Endothelial cell of umbilical vein (primary cell): ENCODE results near the gene ZNF254. TPM values are rescaled to one million over a fixed set of nuclear protein-coding genes. Genes with fewer than 3 reads are reported as not detected.
A peak's percentile ranks its signal among the peaks of the same experiment; 100 is the strongest.

Experiments
- Bru-seq: library from RNA; stranded (reverse); fragments of 400-500 nt; gene quantifications from one replicate; lab custom pipeline; 2021; lab: Mats Ljungman, UMichigan
- BruChase-seq, 2 experiments: library from RNA; stranded (reverse); fragments of 400-500 nt; gene quantifications; one replicate each; lab custom pipeline; 2021; lab: Mats Ljungman, UMichigan
- BruUV-seq: library from RNA; stranded (reverse); fragments of 400-500 nt; replicated peaks from 2 replicates; lab custom pipeline; 2021; lab: Mats Ljungman, UMichigan
- CTCF ChIA-PET: fragments of 300-600, 350-600 bp; sonication (Branson Sonifier 250); formaldehyde crosslinking; loops from one replicate; lab custom pipeline; 2021; ENCODE audit warnings: antibody characterized with exemption, inconsistent platforms; lab: Charles Lee
- POLR2A ChIA-PET: fragments of 300-600, 350-600 bp; sonication (Branson Sonifier 250); formaldehyde crosslinking; loops from one replicate; lab custom pipeline; 2021; ENCODE audit warnings: antibody characterized with exemption, inconsistent platforms; lab: Charles Lee
- DNase-seq: peaks from one replicate; pipeline ENCODE4 v3.0.0-alpha.2; 2011; ENCODE audit warnings: low read depth, low spot score
- FAIRE-seq: peaks from 2 replicates; lab custom pipeline; 2011; peaks lifted over from hg19 to GRCh38; lab: Jason Lieb, UNC
- H2AFZ ChIP-seq: 2 replicates; pipeline ENCODE4 v1.6.0; 2012; ENCODE audit warnings: low read depth, low read length, control low read depth, inconsistent platforms
- H3K27ac ChIP-seq: 2 replicates; pipeline ENCODE4 v1.5.1; 2011; ENCODE audit warnings: low read depth, mild to moderate bottlenecking, control low read depth, low read length, moderate library complexity; ENCODE audit not compliant: insufficient read depth
- H3K27me3 ChIP-seq, 2 experiments: 2 replicates each; pipeline versions ENCODE4 v1.6.0 to v1.6.1; 2011; ENCODE audit warnings: low read length in 2 of 2, mixed read lengths in 1 of 2; ENCODE audit not compliant: control insufficient read depth in 2 of 2, insufficient read depth in 2 of 2
- H3K36me3 ChIP-seq, 2 experiments: 2 replicates in 1 of 2; 3 replicates in 1 of 2; pipeline ENCODE4 v1.5.1; 2011; ENCODE audit warnings: low read length in 2 of 2, mild to moderate bottlenecking in 1 of 2, moderate library complexity in 1 of 2; ENCODE audit not compliant: control insufficient read depth in 2 of 2, insufficient read depth in 2 of 2; ENCODE audit errors: extremely low read depth in 1 of 2
- H3K4me1 ChIP-seq: 3 replicates; pipeline ENCODE4 v1.5.1; 2011; ENCODE audit warnings: mild to moderate bottlenecking, low read length; ENCODE audit not compliant: control insufficient read depth, insufficient read depth; ENCODE audit errors: extremely low read depth
- H3K4me2 ChIP-seq: 2 replicates; pipeline ENCODE4 v1.6.1; 2011; ENCODE audit warnings: low read length, control low read depth, mixed read lengths; ENCODE audit not compliant: insufficient read depth
- H3K4me3 ChIP-seq, 3 experiments: fragments of 200-600 bp in 1 of 3; sonication (generic), shearing (Covaris generic) in 1 of 3; replicated peaks in 1 of 3; 2 replicates each; pipeline ENCODE4 v1.5.1; 2011 to 2016; ENCODE audit warnings: control low read depth in 3 of 3, low read length in 3 of 3, mild to moderate bottlenecking in 2 of 3, inconsistent platforms in 1 of 3, low read depth in 1 of 3, moderate library complexity in 1 of 3; ENCODE audit not compliant: insufficient read depth in 1 of 3
- H3K79me2 ChIP-seq: 2 replicates; pipeline ENCODE4 v1.6.0; 2012; ENCODE audit warnings: low read length, inconsistent platforms; ENCODE audit not compliant: control insufficient read depth, insufficient read depth
- H3K9ac ChIP-seq: replicated peaks from 2 replicates; pipeline ENCODE3; 2011; ENCODE audit warnings: low read length, control low read depth; ENCODE audit not compliant: insufficient read depth; ENCODE audit errors: extremely low read depth
- H3K9me1 ChIP-seq: replicated peaks from 3 replicates; pipeline ENCODE4 v1.6.0; 2011; ENCODE audit warnings: mild to moderate bottlenecking, low read length; ENCODE audit not compliant: control insufficient read depth, insufficient read depth; ENCODE audit errors: extremely low read depth
- H3K9me3 ChIP-seq: replicated peaks from 2 replicates; pipeline ENCODE4 v1.5.1; 2012; ENCODE audit warnings: low read length, inconsistent platforms; ENCODE audit not compliant: control insufficient read depth, insufficient read depth
- H4K20me1 ChIP-seq: replicated peaks from 2 replicates; pipeline ENCODE3; 2011; ENCODE audit warnings: mild to moderate bottlenecking, low read length; ENCODE audit not compliant: control insufficient read depth, insufficient read depth; ENCODE audit errors: extremely low read depth
- CTCF ChIP-seq, 2 donors: IDR thresholded peaks; 1 replicate in 1 of 2; 2 replicates in 1 of 2; pipeline ENCODE4 v1.5.1; 2011; ENCODE audit warnings: low read length in 2 of 2, mild to moderate bottlenecking in 2 of 2, moderate library complexity in 2 of 2, control low read depth in 1 of 2, inconsistent platforms in 1 of 2, low read depth in 1 of 2; ENCODE audit not compliant: insufficient read depth in 1 of 2; ENCODE audit errors: extremely low read depth in 1 of 2
- EZH2 ChIP-seq: IDR thresholded peaks from 2 replicates; pipeline ENCODE4 v1.6.1; 2012; ENCODE audit warnings: borderline replicate concordance, low read depth, mild to moderate bottlenecking, moderate library complexity, low read length, inconsistent platforms; ENCODE audit not compliant: severe bottlenecking
- GATA2 ChIP-seq: IDR thresholded peaks from 2 replicates; pipeline ENCODE4 v1.7.0; 2011; ENCODE audit warnings: low read depth, mild to moderate bottlenecking, moderate library complexity, mixed read lengths, low read length; ENCODE audit not compliant: insufficient read length, insufficient read depth
- MYC ChIP-seq: IDR thresholded peaks from one replicate; pipeline ENCODE4 v1.6.1; 2011; ENCODE audit warnings: mild to moderate bottlenecking, low read depth, low read length
- POLR2A ChIP-seq: IDR thresholded peaks from 2 replicates; pipeline ENCODE4 v1.6.1; 2012; ENCODE audit warnings: low read depth, mild to moderate bottlenecking, control low read depth, low read length
- POLR2AphosphoS5 ChIP-seq: IDR thresholded peaks from 2 replicates; pipeline ENCODE4 v1.6.1; 2012; ENCODE audit warnings: low read depth, mild to moderate bottlenecking, control low read depth, low read length, moderate library complexity; ENCODE audit not compliant: insufficient read depth
- dilution Hi-C: fragments of 300-500 bp; cut with MboI; formaldehyde crosslinking; loops from one replicate; pipeline ENCODE4 v1.15.0; 2019; ENCODE audit warnings: low sequenced_read_pairs; ENCODE audit not compliant: extremely low pct_ligation_motif_present
- intact Hi-C: fragments of 100-400 bp; cut with micrococcal nuclease; formaldehyde crosslinking; loops from one replicate; pipeline ENCODE4 v1.10.0; 2022
- long read RNA-seq: library from polyadenylated mRNA; stranded (forward); transcript quantifications from one replicate; pipeline ENCODE4 v2.0.0, GENCODE V29; 2021
- polyA minus RNA-seq, 3 experiments: library from RNA; depleted of rRNA, polyadenylated mRNA; stranded (reverse); fragments of >200 nt; gene quantifications; 1 replicate in 1 of 3; 2 replicates in 2 of 3; pipeline ENCODE4 v1.2.3, GENCODE V29; 2011
- polyA plus RNA-seq, 4 experiments: library from polyadenylated mRNA; depleted of rRNA in 3 of 4; stranded (reverse) in 3 of 4; unstranded in 1 of 4; fragments of >200 nt; gene quantifications; 2 replicates each; pipeline versions ENCODE4 v1.2.1 to v1.2.3, GENCODE V29; 2011 to 2012; ENCODE audit warnings: missing spikeins in 1 of 4
- total RNA-seq: library from RNA; stranded (reverse); gene quantifications from 2 replicates; pipeline ENCODE4 v1.2.3, GENCODE V29; 2021

Gene ZNF254
- total RNA-seq, result 16.0 TPM in 2 replicates
- polyA plus RNA-seq, result 4.8 and 4.9 TPM in 2 replicates
- 4.1 and 4.9 TPM in 2 replicates for polyA plus RNA-seq (2011; cell fraction: cytosol; rRNA removed)
- 17.9 and 22.3 TPM in 2 replicates for polyA plus RNA-seq (2011; cell fraction: nucleus; rRNA removed)
- 8.0 and 11.4 TPM in 2 replicates for polyA plus RNA-seq (2012)
- polyA minus RNA-seq, result 19.0 and 25.5 TPM in 2 replicates
- polyA minus RNA-seq (2011; cell fraction: cytosol; rRNA and poly(A)+ RNA removed), result 3.6 TPM
- polyA minus RNA-seq (2011; cell fraction: nucleus; rRNA and poly(A)+ RNA removed), result 33.1 and 52.4 TPM in 2 replicates
- percentile 93 among the genes with signal in this experiment for Bru-seq, nascent RNA
- percentile 80 among the genes with signal in this experiment for BruChase-seq, experiment 1, labeled RNA remaining after a 6-hour chase
- percentile 89 among the genes with signal in this experiment for BruChase-seq, experiment 2, labeled RNA remaining after a 2-hour chase
- long read RNA-seq, transcript ZNF254-202 (4 exons, 3,967 nt), result major isoform, 6 of 20 reads
- long read RNA-seq, partial matches to known transcripts, result 0 of 20 reads
- long read RNA-seq, other reads (novel, unspliced or antisense), result 9 of 20 reads

- H3K79me2 ChIP-seq, result peaks cover 39% of the 10 kb centered on the region
- H3K27me3 ChIP-seq, result no peaks in the 10 kb centered on the region
- intact Hi-C loops (loop anchor here (1.0 to 10.0 kb wide), 4 partner anchors 8 to 692 kb away; partner anchors contain the start of genes ZNF675 and ZNF91), dilution Hi-C loops (no loop called here)
- peak; percentile 97 for DNase-seq
- peaks cover 4% of the 10 kb centered on the region for H3K4me1 ChIP-seq
- peak within 1 kb of the TSS; percentile 99 for H3K9ac ChIP-seq
- H3K4me2 ChIP-seq, result peak within 1 kb of the TSS; percentile 94
- TSS peak; percentile 61 for BruUV-seq
- no peak for TF ChIP-seq EZH2
- TF ChIP-seq MYC, result no peak
- TF ChIP-seq POLR2AphosphoS5, result peak; percentile 89
- peak; percentile 91 for TF ChIP-seq POLR2A
- TF ChIP-seq CTCF (IDR thresholded peaks at IDR 0.05; ENCODE audit: extremely low read depth in 1 of 2, insufficient read depth in 1 of 2, low read depth in 1 of 2, low read length in 2 of 2), result no peak
- TF ChIP-seq GATA2, result no peak
- H4K20me1 ChIP-seq, result no peaks in the 10 kb centered on the region
- peak within 1 kb of the TSS; percentile 96 for H3K27ac ChIP-seq
- ChIA-PET CTCF (interaction anchor here (1.5 to 2.0 kb wide), 2 partner anchors 9 to 53 kb away, joined by 4 to 9 read pairs; no protein-coding TSS in a partner anchor), POLR2A (interaction anchor here (0.8 to 1.6 kb wide), 3 partner anchors 44 to 53 kb away, joined by 4 to 14 read pairs (median 5); no protein-coding TSS in a partner anchor)
- H3K9me3 ChIP-seq, result no peaks in the 10 kb centered on the region
- H2AFZ ChIP-seq, result peak within 1 kb of the TSS; percentile 89
- H3K36me3 ChIP-seq, result no peaks in the 10 kb centered on the region
- H3K9me1 ChIP-seq, result no peaks in the 10 kb centered on the region
- peak within 1 kb of the TSS; percentile 92 to 96 (median 93) for H3K4me3 ChIP-seq
- FAIRE-seq, result peak; percentile 95
Observed at GRCh38 chr19:24086974-24087595, at the start of gene ZNF254. Gene ZNF254 (plus strand): TSS chr19:24087187. CDS start chr19:24087308, 121 bp downstream.
